HTERT RPE-1 (cell line): ENCODE results near the gene DEFB121.
"Not testable (repeated sequence)": the region's sequence is repeated elsewhere in the genome, so short reads cannot be mapped to it uniquely, and the experiment has no call there.

Experiments
- in situ Hi-C: fragments of 300-500 bp; cut with MboI; formaldehyde crosslinking; loops from 4 replicates; pipeline ENCODE4 v1.14.3; 2020; ENCODE audit warnings: low sequenced_read_pairs

The DEFB121 gene

GRCh38 chr20:31364272-31364671 lies 41.7 kb downstream of the DEFB121 start:
- in situ Hi-C loops, result not testable (repeated sequence)

DNA sequence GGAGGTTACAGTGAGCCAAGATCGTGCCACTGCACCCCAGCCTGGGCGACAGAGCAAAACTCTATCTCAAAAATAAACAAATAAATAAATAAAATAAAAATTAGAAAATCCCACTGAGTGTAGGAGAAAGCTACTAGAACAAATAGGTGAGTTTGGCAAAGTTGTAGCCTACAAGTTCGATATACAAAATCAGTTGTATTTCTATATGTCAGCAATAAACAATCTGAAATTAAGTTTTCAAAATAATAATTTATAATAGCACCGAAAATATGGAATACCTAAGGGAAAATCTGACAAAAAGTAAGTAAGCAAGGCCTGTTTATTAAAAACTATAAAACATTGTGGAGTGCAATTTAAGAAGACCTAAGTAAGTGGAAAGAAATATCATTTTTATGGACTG lies 42.7 kb downstream of the DEFB121 start:
- in situ Hi-C loops, result no loop called here

DNA sequence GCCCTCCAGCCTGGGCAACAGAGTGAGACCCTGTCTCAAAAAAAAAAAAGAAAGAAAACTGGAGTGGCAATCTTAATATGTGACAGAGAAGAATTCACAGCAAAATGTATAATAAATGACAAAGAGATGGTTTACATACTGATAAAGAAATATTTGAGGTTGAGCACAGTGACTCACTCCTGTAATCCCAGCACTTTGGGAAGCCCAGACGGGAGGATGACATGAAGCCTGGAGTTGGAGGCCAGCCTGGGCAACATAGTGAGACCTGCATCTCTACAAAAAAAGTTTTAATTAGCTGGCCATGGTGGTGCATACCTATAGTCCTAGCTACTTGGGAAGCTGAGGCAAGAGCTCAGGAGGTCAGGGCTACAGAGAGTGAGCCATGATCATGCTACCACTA lies 50.0 kb downstream of the DEFB121 start:
- in situ Hi-C loops, result no loop called here
